Measurements from ENCODE around the gene S100A4.

The S100A4 gene

DNA sequence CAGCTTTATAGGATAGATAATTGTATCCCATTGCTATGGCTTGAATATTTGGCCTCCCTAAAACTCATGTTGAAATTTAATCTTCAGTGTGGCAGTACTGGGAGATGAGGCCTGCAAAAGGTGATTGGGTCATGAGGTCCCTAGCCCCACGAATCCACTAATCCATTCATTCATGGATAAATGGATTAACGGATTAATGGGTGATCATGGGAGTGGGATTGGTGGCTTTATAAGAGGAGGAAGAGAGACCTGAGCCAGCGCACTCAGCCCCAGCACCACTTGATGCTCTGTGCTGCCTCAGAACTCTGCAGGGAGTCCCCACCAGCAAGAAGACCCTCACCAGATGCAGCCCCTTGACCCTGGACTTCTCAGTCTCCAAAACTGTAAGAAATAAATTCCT, 41.8 kb downstream of the S100A4 start:
- no peak for DNase-seq

GRCh38 chr1:153498746-153499145, 46.9 kb downstream of the S100A4 start:
- DNase-seq, result no peak

- no peak for DNase-seq
These were observed 50.1 kb downstream of the S100A4 start for GRCh38 chr1:153495536-153495935.

- DNase-seq, result peak; percentile 19
These were observed 50.5 kb downstream of the S100A4 start for GRCh38 chr1:153494976-153495535.
